ENCODE results near the gene NID2. TPM values are rescaled to one million over a fixed set of nuclear protein-coding genes. Genes with fewer than 3 reads are reported as not detected.
A peak's percentile ranks its signal among the peaks of the same experiment; 100 is the strongest.

The NID2 gene
- polyA plus RNA-seq (ENCODE audit: insufficient read length in 4 of 4) = 100 to 1,000 TPM; 103 to 133 (median 112) TPM

- peak; percentile 79 to 86 (median 82) for DNase-seq (ENCODE audit: low read depth in 4 of 4, low spot score in 3 of 4)
These were observed at the start of gene NID2 for GRCh38 chr14:52068615-52069306. TSS of gene NID2 (minus strand) at chr14:52069059. CDS start at chr14:52068994, 65 bp downstream.

- DNase-seq (ENCODE audit: low read depth in 4 of 4, low spot score in 3 of 4) = no peak
These were observed 48.4 kb upstream of the NID2 start for GRCh38 chr14:52117111-52117832.

GRCh38 chr14:52115286-52115685 is 46.4 kb upstream of the NID2 start:
- DNase-seq (ENCODE audit: low read depth in 4 of 4, low spot score in 3 of 4) = no peak

DNA sequence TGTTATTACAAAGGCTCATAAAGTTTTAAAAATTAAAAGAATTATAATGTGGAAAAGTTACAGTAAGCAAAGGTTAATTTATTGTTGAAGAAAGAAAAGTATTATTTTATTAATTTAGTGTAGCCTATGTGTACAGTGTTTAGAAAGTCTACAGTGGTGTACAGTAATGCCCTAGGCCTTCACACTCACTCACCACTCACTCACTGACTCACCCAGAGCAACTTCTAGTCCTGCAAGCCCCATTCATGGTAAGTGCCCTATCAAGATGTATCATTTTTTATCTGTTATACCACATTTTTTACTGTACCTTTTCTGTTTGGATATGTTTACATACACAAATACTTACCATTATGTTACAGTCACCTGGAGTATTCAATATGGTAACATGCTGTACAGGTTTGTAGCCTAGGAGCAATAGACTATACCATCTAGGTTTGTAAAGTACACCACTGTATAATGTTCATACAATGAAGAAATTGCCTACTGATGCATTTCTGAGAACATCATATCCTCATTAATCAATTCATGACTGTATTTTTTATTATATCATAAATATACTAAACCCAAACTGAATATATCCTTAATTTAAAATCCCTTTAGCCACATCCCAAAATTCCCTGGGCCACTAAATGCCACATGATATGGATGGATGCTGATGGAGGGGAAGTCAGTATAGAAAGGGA is 43.6 kb upstream of the NID2 start:
- no peak for DNase-seq (ENCODE audit: low read depth in 4 of 4, low spot score in 3 of 4)

DNA sequence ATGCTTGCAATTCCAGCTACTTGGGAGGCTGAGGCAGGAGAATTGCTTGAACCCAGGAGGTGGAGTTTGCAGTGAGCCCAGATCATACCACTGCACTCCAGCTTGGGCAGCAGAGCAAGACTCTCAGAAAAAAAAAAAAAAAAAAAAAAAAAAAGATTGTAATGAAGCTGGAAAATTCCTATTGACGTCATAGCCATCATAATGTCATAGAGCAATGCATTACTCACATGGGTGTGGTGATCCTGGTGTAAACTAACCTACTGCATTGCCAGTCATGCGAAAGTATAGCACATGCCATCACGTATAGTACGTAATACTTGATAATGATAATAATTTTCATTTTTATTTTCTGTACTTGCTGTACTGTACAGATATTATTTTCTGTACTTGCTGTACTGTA is 42.7 kb upstream of the NID2 start:
- DNase-seq (ENCODE audit: low read depth in 4 of 4, low spot score in 3 of 4) = no peak

DNA sequence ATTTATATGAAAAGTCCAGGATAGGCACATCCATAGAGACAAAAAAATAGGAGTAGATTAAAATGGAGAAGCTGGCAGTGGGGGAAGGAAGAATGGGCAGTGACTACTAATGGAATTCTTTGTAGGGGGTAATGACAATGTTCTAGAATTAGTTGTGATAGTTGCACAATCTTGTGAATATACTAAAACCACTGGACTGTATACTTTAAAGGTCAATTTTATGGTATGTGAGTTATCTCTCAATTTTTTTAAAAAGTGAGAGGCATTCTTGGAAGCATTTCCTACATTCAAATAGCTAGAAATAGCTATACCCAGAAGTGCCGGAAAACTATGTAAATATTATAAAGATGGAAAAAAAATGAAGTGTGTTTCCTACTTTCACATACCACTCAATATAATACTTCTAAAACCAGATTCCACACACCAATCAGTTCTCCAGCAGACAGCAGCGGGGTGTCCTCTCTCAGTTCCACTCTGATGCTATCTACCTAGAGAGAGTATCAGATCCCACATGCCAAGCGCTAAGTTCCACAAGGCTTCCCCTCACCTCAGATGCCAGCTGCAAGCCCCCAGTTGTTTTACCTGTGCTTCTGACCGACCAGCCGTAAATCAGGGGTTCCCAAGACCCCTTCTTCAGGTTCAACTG is 41.7 kb upstream of the NID2 start:
- DNase-seq (ENCODE audit: low read depth in 4 of 4, low spot score in 3 of 4) = no peak

DNA sequence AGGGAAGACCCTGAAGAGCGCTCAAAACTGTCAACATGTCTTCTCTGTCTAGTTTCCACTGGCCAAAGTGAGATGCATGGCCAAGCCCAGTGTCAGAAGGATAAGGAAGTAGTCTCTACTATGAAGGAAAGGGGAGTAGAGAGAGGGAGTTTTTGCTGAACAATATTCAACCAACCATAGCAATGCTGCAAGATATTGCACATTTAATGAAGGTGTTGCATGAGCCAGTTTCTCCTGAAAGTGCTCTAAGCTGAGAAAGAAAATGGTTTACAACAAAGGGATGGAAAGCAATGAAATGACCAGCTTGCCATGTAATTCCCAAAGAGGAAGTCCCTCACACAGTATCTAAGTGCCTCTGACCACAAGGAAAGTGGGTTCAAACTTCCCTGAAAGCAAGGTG is 40.0 kb upstream of the NID2 start:
- DNase-seq (ENCODE audit: low read depth in 4 of 4, low spot score in 3 of 4) = no peak

GRCh38 chr14:52106840-52107239 is 38.0 kb upstream of the NID2 start:
- no peak for DNase-seq (ENCODE audit: low read depth in 4 of 4, low spot score in 3 of 4)

GRCh38 chr14:52103416-52103815 is 34.6 kb upstream of the NID2 start:
- no peak for DNase-seq (ENCODE audit: low read depth in 4 of 4, low spot score in 3 of 4)

DNA sequence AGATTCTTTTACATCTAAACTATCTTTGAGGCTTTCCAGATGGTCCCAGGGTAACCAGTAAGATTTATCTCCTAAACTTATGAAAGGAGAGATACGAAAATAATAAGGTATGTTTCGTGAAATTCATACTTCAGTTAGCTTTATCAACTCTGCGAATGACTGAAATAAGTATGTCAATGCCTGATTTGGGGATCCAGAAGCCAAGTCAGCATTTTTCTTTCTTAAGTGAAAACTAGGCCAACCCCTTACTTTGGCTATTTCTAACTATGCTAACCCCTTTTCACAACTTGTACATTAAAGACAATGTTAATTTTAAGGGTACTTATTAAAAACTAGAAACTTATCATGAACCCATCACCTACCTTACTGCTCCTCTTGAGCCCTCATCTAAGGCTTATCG is 26.9 kb upstream of the NID2 start:
- no peak for DNase-seq (ENCODE audit: low read depth in 4 of 4, low spot score in 3 of 4)

DNA sequence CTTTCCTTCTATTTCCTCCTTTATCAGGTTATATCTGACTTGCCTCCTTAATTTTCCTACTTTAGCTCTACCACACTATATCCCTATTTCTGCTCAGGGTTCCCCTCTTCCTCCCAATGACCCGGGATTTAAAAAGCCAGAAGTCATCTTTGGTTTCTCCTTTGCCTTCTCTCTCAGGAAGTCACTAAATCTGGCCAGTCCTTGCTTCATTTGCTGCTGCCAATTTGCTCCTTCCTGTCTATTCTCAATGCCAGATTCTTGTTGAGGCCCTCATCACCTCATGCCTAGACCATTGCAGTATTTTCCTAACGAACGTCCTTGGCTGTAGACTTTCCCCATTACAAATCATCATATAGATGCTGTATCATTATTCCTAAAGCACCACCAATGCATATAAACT is 26.5 kb upstream of the NID2 start:
- no peak for DNase-seq (ENCODE audit: low read depth in 4 of 4, low spot score in 3 of 4)

DNA sequence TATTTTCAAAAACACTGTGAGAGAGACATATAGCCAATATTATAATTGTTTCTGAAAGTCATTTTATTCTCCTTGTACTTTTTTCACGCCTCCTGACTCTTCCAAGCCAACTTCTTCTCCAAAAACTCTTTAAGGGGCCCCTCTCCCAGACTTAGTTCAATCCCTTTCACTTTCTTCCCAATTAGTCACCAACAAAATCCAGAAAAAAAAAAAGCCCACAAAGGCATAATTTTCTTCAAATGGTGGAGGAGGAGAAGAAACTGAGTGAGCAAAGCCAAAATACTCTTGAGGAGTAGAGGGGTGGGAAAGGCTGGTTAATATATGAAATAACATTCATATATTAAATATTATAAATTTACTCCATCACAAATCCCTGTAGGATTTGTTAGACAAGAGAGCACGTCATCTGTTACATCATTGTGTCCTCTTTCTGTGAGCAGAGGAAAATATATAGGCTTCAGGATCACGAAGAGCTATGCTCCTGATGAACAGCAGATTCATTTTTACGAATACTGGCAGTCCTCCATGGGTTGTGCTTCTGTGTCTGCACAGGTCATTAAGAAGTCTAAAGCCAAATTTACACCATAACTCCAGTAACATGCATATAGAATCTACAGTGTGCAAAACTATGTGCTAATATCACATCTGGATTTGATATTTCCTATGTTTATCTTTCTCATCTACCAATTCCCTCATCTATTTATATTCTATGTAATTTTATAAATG is 25.9 kb upstream of the NID2 start:
- no peak for DNase-seq (ENCODE audit: low read depth in 4 of 4, low spot score in 3 of 4)

DNA sequence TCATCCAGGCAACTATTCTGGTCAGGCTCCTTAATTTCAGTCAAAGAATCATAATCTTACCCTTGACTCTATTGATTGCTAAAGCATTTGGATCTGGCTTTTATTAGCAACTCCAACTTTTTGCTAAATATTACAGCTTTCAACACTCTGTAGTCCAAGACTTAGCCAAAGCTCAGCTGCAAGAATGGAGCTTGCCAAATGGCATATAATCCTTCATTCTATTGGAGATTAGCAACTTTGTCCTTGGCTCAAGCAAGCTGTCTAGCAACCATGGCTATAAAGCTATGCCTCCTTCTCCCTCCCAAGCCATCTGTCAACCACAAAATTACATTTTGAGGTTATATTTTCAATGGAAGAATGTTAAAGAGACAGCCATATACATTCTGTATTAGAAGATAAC is 23.1 kb upstream of the NID2 start:
- no peak for DNase-seq (ENCODE audit: low read depth in 4 of 4, low spot score in 3 of 4)

DNA sequence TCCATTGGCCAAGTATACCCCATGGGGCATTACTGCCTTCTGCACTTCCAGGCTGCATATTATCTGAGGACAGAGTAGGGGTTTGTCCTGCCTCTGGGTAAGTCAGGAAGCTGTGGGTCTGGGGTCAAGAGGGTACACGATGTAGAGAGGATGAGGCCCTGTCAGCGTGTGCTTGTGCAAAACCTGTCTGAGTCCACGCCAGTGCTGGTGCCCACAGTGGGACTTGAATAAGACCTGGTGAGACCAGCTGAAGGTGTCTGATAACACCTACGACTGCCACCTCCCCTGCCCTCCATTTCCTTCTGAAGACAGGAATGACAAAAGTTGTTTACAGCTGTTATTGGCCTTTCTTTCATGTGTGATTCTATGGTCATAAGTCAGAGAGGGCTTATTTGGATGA is 22.1 kb upstream of the NID2 start:
- no peak for DNase-seq (ENCODE audit: low read depth in 4 of 4, low spot score in 3 of 4)

GRCh38 chr14:52089218-52089617 is 20.4 kb upstream of the NID2 start:
- no peak for DNase-seq (ENCODE audit: low read depth in 4 of 4, low spot score in 3 of 4)

GRCh38 chr14:52086711-52087110 is 17.9 kb upstream of the NID2 start:
- DNase-seq (ENCODE audit: low read depth in 4 of 4, low spot score in 3 of 4) = no peak

- no peak for DNase-seq (ENCODE audit: low read depth in 4 of 4, low spot score in 3 of 4)
These were observed 14.0 kb upstream of the NID2 start for GRCh38 chr14:52082903-52083302.

DNA sequence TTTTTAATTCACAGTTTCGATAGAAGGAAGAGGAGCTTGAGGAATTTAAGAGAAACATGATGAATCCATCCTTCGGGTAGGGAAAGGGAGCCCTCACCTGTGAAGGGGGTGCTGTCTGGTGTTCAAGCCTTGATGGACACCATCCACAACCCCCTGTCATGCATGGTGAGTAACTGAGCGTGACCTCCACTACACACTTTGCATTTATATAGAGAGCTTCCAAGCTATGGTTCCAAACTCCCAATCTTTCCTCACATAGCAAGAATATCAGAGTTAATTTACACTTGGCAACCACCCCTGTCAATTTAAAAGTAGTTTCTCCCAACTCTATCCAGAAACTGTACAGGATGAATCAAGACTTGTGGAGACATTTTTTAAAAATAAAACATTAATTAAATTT is 13.1 kb upstream of the NID2 start:
- DNase-seq (ENCODE audit: low read depth in 4 of 4, low spot score in 3 of 4) = no peak

GRCh38 chr14:52080808-52081755 is 12.2 kb upstream of the NID2 start:
- peak in 1 of 4 donors; percentile 38 for DNase-seq (ENCODE audit: low read depth in 4 of 4, low spot score in 3 of 4)
